Measurements from ENCODE around the gene TEX38.

The TEX38 gene

GRCh38 chr1:46667782-46668760 is 3.6 kb upstream of the TEX38 start, which contains the start of gene ATPAF1:
Gene ATPAF1 (minus strand): TSS chr1:46668364. CDS start chr1:46668322, 42 bp downstream.
- no peak for TF ChIP-seq CTCF (IDR thresholded peaks at IDR 0.05; ENCODE audit: insufficient read depth, low read depth, low read length, missing control alignments)
- peak within 1 kb of the TSS; percentile 82 for H3K4me3 ChIP-seq (ENCODE audit: low read length)
- peak; percentile 59 for DNase-seq (ENCODE audit: low read depth)

- TF ChIP-seq CTCF (IDR thresholded peaks at IDR 0.05; ENCODE audit: insufficient read depth, low read depth, low read length, missing control alignments): no peak
- DNase-seq (ENCODE audit: low read depth): no peak
- H3K4me3 ChIP-seq (ENCODE audit: low read length): no peak overlapping the region
Measured at GRCh38 chr1:46670134-46670533, 1.5 kb upstream of the TEX38 start.

GRCh38 chr1:46672696-46673095 is 1.0 kb downstream of the TEX38 start:
- no peak for TF ChIP-seq CTCF (IDR thresholded peaks at IDR 0.05; ENCODE audit: insufficient read depth, low read depth, low read length, missing control alignments)
- no peak overlapping the region for H3K4me3 ChIP-seq (ENCODE audit: low read length)
- DNase-seq (ENCODE audit: low read depth): no peak

- peak; percentile 38 for DNase-seq (ENCODE audit: low read depth)
- TF ChIP-seq CTCF (IDR thresholded peaks at IDR 0.05; ENCODE audit: insufficient read depth, low read depth, low read length, missing control alignments): no peak
- H3K4me3 ChIP-seq (ENCODE audit: low read length): no peak overlapping the region
Measured at GRCh38 chr1:46673749-46674182, 2.1 kb downstream of the TEX38 start.

GRCh38 chr1:46675549-46676314 is 4.1 kb downstream of the TEX38 start:
- no peak overlapping the region for H3K4me3 ChIP-seq (ENCODE audit: low read length)
- no peak for TF ChIP-seq CTCF (IDR thresholded peaks at IDR 0.05; ENCODE audit: insufficient read depth, low read depth, low read length, missing control alignments)
- no peak for DNase-seq (ENCODE audit: low read depth)

GRCh38 chr1:46676531-46676930 is 4.9 kb downstream of the TEX38 start:
- no peak overlapping the region for H3K4me3 ChIP-seq (ENCODE audit: low read length)
- TF ChIP-seq CTCF (IDR thresholded peaks at IDR 0.05; ENCODE audit: insufficient read depth, low read depth, low read length, missing control alignments): no peak
- no peak for DNase-seq (ENCODE audit: low read depth)

Measured in epithelial cell of esophagus (primary cell).